ENCODE data around the gene SLC41A2.

GRCh38 chr12:104969343-104969742 is 11.3 kb upstream of the SLC41A2 start:
- TF ChIP-seq CTCF (IDR thresholded peaks at IDR 0.05; ENCODE audit: low read depth, low read length, missing input control) (no peak), GABPA (IDR thresholded peaks at IDR 0.05 in 1 of 2, conservative IDR thresholded peaks at IDR 0.05 in 1 of 2) (no peak)
